HepG2 (cell line): ENCODE data around the gene LRRN4CL. TPM values are rescaled to one million over a fixed set of nuclear protein-coding genes. Genes with fewer than 3 reads are reported as not detected.
A peak's percentile ranks its signal among the peaks of the same experiment; 100 is the strongest.

Experiments used
- FLYWCH1 ChIP-seq: sonication (generic); formaldehyde crosslinking; IDR thresholded peaks from 2 replicates; pipeline ENCODE4 v1.8.1; 2023; ENCODE audit warnings: mild to moderate bottlenecking, missing genetic modification reagents
- IRX3 ChIP-seq: sonication (generic); formaldehyde crosslinking; IDR thresholded peaks from 2 replicates; pipeline ENCODE4 v1.8.1; 2023; ENCODE audit warnings: mild to moderate bottlenecking, low read depth, missing genetic modification reagents, borderline replicate concordance
- KDM5B ChIP-seq: sonication (generic); formaldehyde crosslinking; IDR thresholded peaks from 2 replicates; pipeline ENCODE4 v1.4.0; 2020; ENCODE audit warnings: missing genetic modification reagents, mild to moderate bottlenecking, borderline replicate concordance
- MAF1 ChIP-seq: sonication (generic); formaldehyde crosslinking; IDR thresholded peaks from 2 replicates; pipeline ENCODE4 v1.5.0; 2020; ENCODE audit warnings: missing genetic modification reagents, borderline replicate concordance
- MEF2D ChIP-seq: sonication (generic); formaldehyde crosslinking; IDR thresholded peaks from 2 replicates; pipeline ENCODE4 v1.5.1; 2020; ENCODE audit warnings: mild to moderate bottlenecking, missing genetic modification reagents
- PHF8 ChIP-seq: sonication (generic); formaldehyde crosslinking; IDR thresholded peaks from 2 replicates; pipeline ENCODE4 v1.5.0; 2020; ENCODE audit warnings: missing genetic modification reagents
- PTBP1 ChIP-seq: fragments of 200-400 bp; formaldehyde crosslinking; IDR thresholded peaks from 2 replicates; pipeline ENCODE4 v1.6.1; 2018; ENCODE audit warnings: low read length, low read depth; ENCODE audit not compliant: poor library complexity, severe bottlenecking
- SMARCC2 ChIP-seq: fragments of 450-650 bp; IDR thresholded peaks from 2 replicates; pipeline ENCODE4 v1.6.1; 2017; ENCODE audit warnings: antibody characterized with exemption, mild to moderate bottlenecking
- SP1 ChIP-seq, 2 experiments: fragments of 450-650 bp in 1 of 2; sonication (generic) in 1 of 2; formaldehyde crosslinking in 1 of 2; IDR thresholded peaks; 2 replicates each; pipeline versions ENCODE4 v1.4.0 to v1.6.1; 2016 to 2020; ENCODE audit warnings: missing genetic modification reagents in 1 of 2
- TGIF2 ChIP-seq: IDR thresholded peaks from 2 replicates; pipeline ENCODE4 v1.6.1; 2016; ENCODE audit warnings: control low read depth, missing compliant biosample characterization
- U2AF1 ChIP-seq: fragments of 200-400 bp; formaldehyde crosslinking; optimal IDR thresholded peaks from 2 replicates; pipeline ENCODE3; 2017; ENCODE audit warnings: mild to moderate bottlenecking, low read depth, low read length
- ZBTB42 ChIP-seq: sonication (generic); formaldehyde crosslinking; IDR thresholded peaks from 2 replicates; pipeline ENCODE4 v1.5.0; 2020; ENCODE audit warnings: mild to moderate bottlenecking, missing genetic modification reagents
- ZIK1 ChIP-seq: sonication (generic); formaldehyde crosslinking; IDR thresholded peaks from 2 replicates; pipeline ENCODE4 v1.5.0; 2020; ENCODE audit warnings: mild to moderate bottlenecking, low read depth, missing genetic modification reagents, borderline replicate concordance
- ZNF138 ChIP-seq: sonication (generic); formaldehyde crosslinking; IDR thresholded peaks from 2 replicates; pipeline ENCODE4 v1.5.0; 2020; ENCODE audit warnings: mild to moderate bottlenecking, low read depth, missing genetic modification reagents
- ZNF224 ChIP-seq: sonication (generic); formaldehyde crosslinking; IDR thresholded peaks from 2 replicates; pipeline ENCODE4 v1.5.0; 2020; ENCODE audit warnings: mild to moderate bottlenecking, missing genetic modification reagents
- ZNF616 ChIP-seq: sonication (generic); formaldehyde crosslinking; IDR thresholded peaks from 2 replicates; pipeline ENCODE4 v1.5.0; 2020; ENCODE audit warnings: low read depth, mild to moderate bottlenecking, missing genetic modification reagents
- ZNF678 ChIP-seq: sonication (generic); formaldehyde crosslinking; IDR thresholded peaks from 2 replicates; pipeline ENCODE4 v1.4.0; 2020; ENCODE audit warnings: mild to moderate bottlenecking, missing genetic modification reagents
- ZSCAN25 ChIP-seq: sonication (generic); formaldehyde crosslinking; IDR thresholded peaks from 2 replicates; pipeline ENCODE4 v1.8.0; 2022; ENCODE audit warnings: mild to moderate bottlenecking, missing genetic modification reagents
- polyA plus RNA-seq, 8 experiments: library from polyadenylated mRNA; depleted of rRNA in 3 of 8; stranded (reverse) in 7 of 8; unstranded in 1 of 8; fragments of >200 nt; fragmentation: Illumina TruSeq in 4 of 8; extraction: Trizol in 4 of 8; gene quantifications; 2 replicates each; pipeline versions ENCODE4 v1.2.1 to v1.2.3, GENCODE V29; 2011 to 2016; ENCODE audit warnings: low read depth in 4 of 8, missing spikeins in 1 of 8, mixed read lengths in 1 of 8; ENCODE audit not compliant: insufficient read depth in 1 of 8
- total RNA-seq, 5 experiments: library from RNA; depleted of rRNA; stranded (reverse); fragments of >200 nt; fragmentation: Illumina TruSeq; extraction: Trizol; gene quantifications; 2 replicates each; pipeline ENCODE4 v1.2.3, GENCODE V29; 2016; ENCODE audit warnings: low read depth in 1 of 5
- TF ChIP-seq, protein P1 (sequence below): sonication (generic); formaldehyde crosslinking; IDR thresholded peaks from 2 replicates; pipeline ENCODE4 v1.9.0; 2021; ENCODE audit warnings: missing genetic modification reagents, borderline replicate concordance
- TF ChIP-seq, protein P2 (sequence below): sonication (generic); formaldehyde crosslinking; IDR thresholded peaks from 2 replicates; pipeline ENCODE4 v1.9.0; 2021; ENCODE audit warnings: missing genetic modification reagents, mild to moderate bottlenecking, borderline replicate concordance
- TF ChIP-seq, protein P3 (sequence below): sonication (generic); formaldehyde crosslinking; conservative IDR thresholded peaks from 2 replicates; pipeline ENCODE4 v1.4.0; 2020; ENCODE audit warnings: missing genetic modification reagents
- TF ChIP-seq, protein P4 (sequence below): sonication (generic); formaldehyde crosslinking; IDR thresholded peaks from 2 replicates; pipeline ENCODE4 v1.4.0; 2020; ENCODE audit warnings: missing genetic modification reagents, borderline replicate concordance

Gene LRRN4CL
- total and polyA plus RNA-seq, 2 of the 13 experiments (the other 11 are each of a cell fraction or from before 2014, with no cell fraction given) = 0.11 TPM; not detected in 1

DNA sequence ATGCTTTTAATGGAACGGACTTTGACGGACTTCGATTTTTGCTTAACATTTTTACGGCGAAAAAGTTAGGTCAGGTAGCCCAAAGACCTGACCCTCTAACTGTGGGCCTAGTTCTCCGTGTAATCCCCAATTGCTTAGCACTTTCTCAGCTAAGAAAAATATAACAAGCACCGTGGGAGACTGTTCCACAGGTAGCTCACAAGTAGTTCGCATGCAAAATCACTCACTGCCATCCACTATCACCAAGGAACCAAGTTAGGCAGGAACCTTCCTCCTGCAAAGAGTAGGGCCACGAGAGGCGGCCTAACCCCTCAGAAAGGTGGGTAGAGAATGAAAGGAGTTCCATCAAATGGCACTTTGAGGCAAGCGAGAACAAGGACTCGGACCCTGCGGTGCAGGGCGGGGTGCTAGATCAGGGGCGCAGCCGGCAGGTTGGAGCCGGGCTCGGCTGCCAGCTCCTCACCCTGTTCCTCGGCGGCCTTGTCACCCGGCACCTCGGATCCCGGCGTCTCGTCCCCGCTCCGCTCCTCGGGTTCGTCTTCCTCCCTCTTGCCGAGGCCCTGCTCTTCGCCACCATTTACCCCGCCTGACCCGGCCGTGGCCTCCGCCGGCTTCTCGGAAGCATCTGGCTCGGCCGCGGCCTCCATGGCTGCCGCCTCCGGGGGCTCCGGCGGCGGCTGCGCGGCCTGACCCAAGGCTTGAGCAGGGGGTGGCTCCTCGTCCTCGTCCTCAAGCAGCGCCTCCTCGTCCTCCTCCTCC, 37.0 kb upstream of the LRRN4CL start (continued):
- TF ChIP-seq, protein P1, sequence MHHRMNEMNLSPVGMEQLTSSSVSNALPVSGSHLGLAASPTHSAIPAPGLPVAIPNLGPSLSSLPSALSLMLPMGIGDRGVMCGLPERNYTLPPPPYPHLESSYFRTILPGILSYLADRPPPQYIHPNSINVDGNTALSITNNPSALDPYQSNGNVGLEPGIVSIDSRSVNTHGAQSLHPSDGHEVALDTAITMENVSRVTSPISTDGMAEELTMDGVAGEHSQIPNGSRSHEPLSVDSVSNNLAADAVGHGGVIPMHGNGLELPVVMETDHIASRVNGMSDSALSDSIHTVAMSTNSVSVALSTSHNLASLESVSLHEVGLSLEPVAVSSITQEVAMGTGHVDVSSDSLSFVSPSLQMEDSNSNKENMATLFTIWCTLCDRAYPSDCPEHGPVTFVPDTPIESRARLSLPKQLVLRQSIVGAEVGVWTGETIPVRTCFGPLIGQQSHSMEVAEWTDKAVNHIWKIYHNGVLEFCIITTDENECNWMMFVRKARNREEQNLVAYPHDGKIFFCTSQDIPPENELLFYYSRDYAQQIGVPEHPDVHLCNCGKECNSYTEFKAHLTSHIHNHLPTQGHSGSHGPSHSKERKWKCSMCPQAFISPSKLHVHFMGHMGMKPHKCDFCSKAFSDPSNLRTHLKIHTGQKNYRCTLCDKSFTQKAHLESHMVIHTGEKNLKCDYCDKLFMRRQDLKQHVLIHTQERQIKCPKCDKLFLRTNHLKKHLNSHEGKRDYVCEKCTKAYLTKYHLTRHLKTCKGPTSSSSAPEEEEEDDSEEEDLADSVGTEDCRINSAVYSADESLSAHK (CRISPR knock-in tag) = no peak
- TF ChIP-seq IRX3 (CRISPR knock-in tag) (no peak), TGIF2 (CRISPR knock-in tag) (peak; percentile 17; the same call in 1 of the 2 replicates), MAF1 (CRISPR knock-in tag) (no peak), PHF8 (CRISPR knock-in tag) (peak; percentile 47; the same call in 1 of the 2 replicates), U2AF1 (no peak), SMARCC2 (no peak), ZIK1 (no peak), ZBTB42 (CRISPR knock-in tag) (peak; percentile 49; the same call in 1 of the 2 replicates), ZNF678 (no peak), MEF2D (no peak), ZNF138 (peak; percentile 29; the same call in 1 of the 2 replicates), FLYWCH1 (CRISPR knock-in tag) (no peak), KDM5B (CRISPR knock-in tag) (peak; percentile 1; the same call in 1 of the 2 replicates), ZNF616 (CRISPR knock-in tag) (no peak), PTBP1 (no peak), SP1 (IDR thresholded peaks at IDR 0.05) (no peak), SP1 (CRISPR knock-in tag; IDR thresholded peaks at IDR 0.05) (no peak), ZNF224 (no peak), ZSCAN25 (no peak)
- TF ChIP-seq, protein P2, sequence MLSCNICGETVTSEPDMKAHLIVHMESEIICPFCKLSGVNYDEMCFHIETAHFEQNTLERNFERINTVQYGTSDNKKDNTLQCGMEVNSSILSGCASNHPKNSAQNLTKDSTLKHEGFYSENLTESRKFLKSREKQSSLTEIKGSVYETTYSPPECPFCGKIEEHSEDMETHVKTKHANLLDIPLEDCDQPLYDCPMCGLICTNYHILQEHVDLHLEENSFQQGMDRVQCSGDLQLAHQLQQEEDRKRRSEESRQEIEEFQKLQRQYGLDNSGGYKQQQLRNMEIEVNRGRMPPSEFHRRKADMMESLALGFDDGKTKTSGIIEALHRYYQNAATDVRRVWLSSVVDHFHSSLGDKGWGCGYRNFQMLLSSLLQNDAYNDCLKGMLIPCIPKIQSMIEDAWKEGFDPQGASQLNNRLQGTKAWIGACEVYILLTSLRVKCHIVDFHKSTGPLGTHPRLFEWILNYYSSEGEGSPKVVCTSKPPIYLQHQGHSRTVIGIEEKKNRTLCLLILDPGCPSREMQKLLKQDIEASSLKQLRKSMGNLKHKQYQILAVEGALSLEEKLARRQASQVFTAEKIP (CRISPR knock-in tag) = no peak
- TF ChIP-seq, protein P3, sequence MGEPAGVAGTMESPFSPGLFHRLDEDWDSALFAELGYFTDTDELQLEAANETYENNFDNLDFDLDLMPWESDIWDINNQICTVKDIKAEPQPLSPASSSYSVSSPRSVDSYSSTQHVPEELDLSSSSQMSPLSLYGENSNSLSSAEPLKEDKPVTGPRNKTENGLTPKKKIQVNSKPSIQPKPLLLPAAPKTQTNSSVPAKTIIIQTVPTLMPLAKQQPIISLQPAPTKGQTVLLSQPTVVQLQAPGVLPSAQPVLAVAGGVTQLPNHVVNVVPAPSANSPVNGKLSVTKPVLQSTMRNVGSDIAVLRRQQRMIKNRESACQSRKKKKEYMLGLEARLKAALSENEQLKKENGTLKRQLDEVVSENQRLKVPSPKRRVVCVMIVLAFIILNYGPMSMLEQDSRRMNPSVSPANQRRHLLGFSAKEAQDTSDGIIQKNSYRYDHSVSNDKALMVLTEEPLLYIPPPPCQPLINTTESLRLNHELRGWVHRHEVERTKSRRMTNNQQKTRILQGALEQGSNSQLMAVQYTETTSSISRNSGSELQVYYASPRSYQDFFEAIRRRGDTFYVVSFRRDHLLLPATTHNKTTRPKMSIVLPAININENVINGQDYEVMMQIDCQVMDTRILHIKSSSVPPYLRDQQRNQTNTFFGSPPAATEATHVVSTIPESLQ (CRISPR knock-in tag) = no peak
- TF ChIP-seq, protein P4, sequence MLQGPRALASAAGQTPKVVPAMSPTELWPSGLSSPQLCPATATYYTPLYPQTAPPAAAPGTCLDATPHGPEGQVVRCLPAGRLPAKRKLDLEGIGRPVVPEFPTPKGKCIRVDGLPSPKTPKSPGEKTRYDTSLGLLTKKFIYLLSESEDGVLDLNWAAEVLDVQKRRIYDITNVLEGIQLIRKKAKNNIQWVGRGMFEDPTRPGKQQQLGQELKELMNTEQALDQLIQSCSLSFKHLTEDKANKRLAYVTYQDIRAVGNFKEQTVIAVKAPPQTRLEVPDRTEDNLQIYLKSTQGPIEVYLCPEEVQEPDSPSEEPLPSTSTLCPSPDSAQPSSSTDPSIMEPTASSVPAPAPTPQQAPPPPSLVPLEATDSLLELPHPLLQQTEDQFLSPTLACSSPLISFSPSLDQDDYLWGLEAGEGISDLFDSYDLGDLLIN (CRISPR knock-in tag) = no peak
